H9 (cell line): ENCODE measurements around the gene PRRX2. TPM values are rescaled to one million over a fixed set of nuclear protein-coding genes. Genes with fewer than 3 reads are reported as not detected.

Experiments used
- DNase-seq: peaks from one replicate; pipeline ENCODE4 v3.0.0-alpha.2; 2017
- H2AFZ ChIP-seq: one replicate; pipeline ENCODE4 v1.6.1; 2013; ENCODE audit warnings: mild to moderate bottlenecking, low read length, control low read depth, moderate library complexity
- H2AK5ac ChIP-seq: 2 replicates; pipeline ENCODE4 v1.6.1; 2013; ENCODE audit warnings: low read length, control low read depth, mixed read lengths; ENCODE audit not compliant: insufficient read length
- H2BK120ac ChIP-seq: one replicate; pipeline ENCODE4 v1.6.1; 2013; ENCODE audit warnings: low read depth, mild to moderate bottlenecking, low read length, control low read depth, inconsistent platforms; ENCODE audit not compliant: poor library complexity, severe bottlenecking
- H2BK12ac ChIP-seq: 2 replicates; pipeline ENCODE4 v1.6.1; 2013; ENCODE audit warnings: low read length, control low read depth, mixed read lengths, low read depth; ENCODE audit not compliant: insufficient read length
- H2BK15ac ChIP-seq: 2 replicates; pipeline ENCODE4 v1.6.1; 2013; ENCODE audit warnings: low read depth, low read length, control low read depth
- H2BK20ac ChIP-seq: one replicate; pipeline ENCODE4 v1.6.1; 2013; ENCODE audit warnings: low read depth, mild to moderate bottlenecking, low read length, control low read depth, inconsistent platforms; ENCODE audit not compliant: poor library complexity, severe bottlenecking
- H2BK5ac ChIP-seq: 2 replicates; pipeline ENCODE4 v1.6.1; 2013; ENCODE audit warnings: low read length, control low read depth, mixed read lengths; ENCODE audit not compliant: insufficient read length
- H3K14ac ChIP-seq: 2 replicates; pipeline ENCODE4 v1.6.1; 2013; ENCODE audit warnings: low read length, control low read depth; ENCODE audit not compliant: insufficient read depth
- H3K18ac ChIP-seq: 2 replicates; pipeline ENCODE4 v1.6.1; 2013; ENCODE audit warnings: low read depth, mild to moderate bottlenecking, mixed read lengths, low read length, control low read depth; ENCODE audit not compliant: insufficient read length
- H3K23ac ChIP-seq: 2 replicates; pipeline ENCODE4 v1.6.1; 2013; ENCODE audit warnings: low read length, control low read depth, mixed read lengths, low read depth; ENCODE audit not compliant: insufficient read length
- H3K23me2 ChIP-seq: 2 replicates; pipeline ENCODE4 v1.6.1; 2013; ENCODE audit warnings: low read depth, mild to moderate bottlenecking, mixed read lengths, low read length, control low read depth; ENCODE audit not compliant: insufficient read length, poor library complexity, severe bottlenecking
- H3K27ac ChIP-seq: 2 replicates; pipeline ENCODE4 v1.5.1; 2013; ENCODE audit warnings: low read length, control low read depth, mixed read lengths, low read depth; ENCODE audit not compliant: insufficient read length
- H3K27me3 ChIP-seq: 2 replicates; pipeline ENCODE4 v1.6.1; 2013; ENCODE audit warnings: low read length, control low read depth, inconsistent platforms; ENCODE audit not compliant: insufficient read depth
- H3K4ac ChIP-seq: 2 replicates; pipeline ENCODE4 v1.6.1; 2013; ENCODE audit warnings: low read depth, mild to moderate bottlenecking, control low read depth, inconsistent platforms, low read length, moderate library complexity
- H3K4me1 ChIP-seq: 2 replicates; pipeline ENCODE4 v1.6.1; 2013; ENCODE audit warnings: low read length, control low read depth, inconsistent platforms; ENCODE audit not compliant: insufficient read depth
- H3K4me2 ChIP-seq: 2 replicates; pipeline ENCODE4 v1.6.1; 2013; ENCODE audit warnings: low read length, control low read depth, mixed read lengths; ENCODE audit not compliant: insufficient read length, insufficient read depth
- H3K56ac ChIP-seq: 2 replicates; pipeline ENCODE4 v1.6.1; 2013; ENCODE audit warnings: low read depth, mild to moderate bottlenecking, mixed read lengths, low read length, control low read depth; ENCODE audit not compliant: insufficient read length
- H3K79me1 ChIP-seq: 2 replicates; pipeline ENCODE4 v1.6.1; 2013; ENCODE audit warnings: low read depth, mild to moderate bottlenecking, moderate library complexity, low read length, control low read depth, inconsistent platforms; ENCODE audit not compliant: insufficient read depth, poor library complexity, severe bottlenecking
- H3K79me2 ChIP-seq: 2 replicates; pipeline ENCODE4 v1.6.1; 2013; ENCODE audit warnings: low read length, control low read depth, inconsistent platforms; ENCODE audit not compliant: insufficient read depth
- H3K9ac ChIP-seq: 2 replicates; pipeline ENCODE4 v1.6.1; 2013; ENCODE audit warnings: low read length, control low read depth, mixed read lengths; ENCODE audit not compliant: insufficient read length; ENCODE audit errors: extremely low read depth
- H3K9me3 ChIP-seq: one replicate; pipeline ENCODE4 v1.6.1; 2013; ENCODE audit warnings: low read depth, low read length, inconsistent platforms; ENCODE audit not compliant: control insufficient read depth
- H3T11ph ChIP-seq: one replicate; pipeline ENCODE4 v1.6.1; 2013; ENCODE audit warnings: mild to moderate bottlenecking, low read length, control low read depth, inconsistent platforms
- H4K20me1 ChIP-seq: one replicate; pipeline ENCODE4 v1.6.1; 2013; ENCODE audit not compliant: control insufficient read depth, insufficient read length, insufficient read depth
- H4K5ac ChIP-seq: 2 replicates; pipeline ENCODE4 v1.6.1; 2013; ENCODE audit warnings: low read depth, mild to moderate bottlenecking, mixed read lengths, low read length, control low read depth; ENCODE audit not compliant: insufficient read length
- H4K8ac ChIP-seq: replicated peaks from 2 replicates; pipeline ENCODE4 v1.6.1; 2013; ENCODE audit warnings: low read length, control low read depth, mixed read lengths, low read depth; ENCODE audit not compliant: insufficient read length
- H4K91ac ChIP-seq: 2 replicates; pipeline ENCODE4 v1.6.1; 2013; ENCODE audit warnings: low read depth, mild to moderate bottlenecking, moderate library complexity, mixed read lengths, low read length, control low read depth; ENCODE audit not compliant: insufficient read length
- H3K27ac Mint-ChIP-seq, 3 experiments: 2 replicates in 2 of 3; 3 replicates in 1 of 3; pipeline ENCODE4 v1.8.0; 2020 to 2021; ENCODE audit warnings: mixed read lengths in 3 of 3, mild to moderate bottlenecking in 1 of 3, moderate library complexity in 1 of 3
- H3K27me3 Mint-ChIP-seq: 2 replicates; pipeline ENCODE4 v1.8.0; 2021; ENCODE audit warnings: low read depth, mild to moderate bottlenecking, moderate library complexity, mixed read lengths
- H3K36me3 Mint-ChIP-seq, 3 experiments: 2 replicates in 2 of 3; 3 replicates in 1 of 3; pipeline ENCODE4 v1.8.0; 2020 to 2021; ENCODE audit warnings: low read depth in 3 of 3, mixed read lengths in 3 of 3; ENCODE audit not compliant: insufficient read depth in 1 of 3
- H3K4me1 Mint-ChIP-seq, 2 experiments: 2 replicates each; pipeline ENCODE4 v1.8.0; 2020; ENCODE audit warnings: mixed read lengths in 2 of 2
- H3K4me3 Mint-ChIP-seq, 2 experiments: 2 replicates in 1 of 2; 3 replicates in 1 of 2; pipeline ENCODE4 v1.8.0; 2020 to 2021; ENCODE audit warnings: mild to moderate bottlenecking in 2 of 2, mixed read lengths in 2 of 2, moderate library complexity in 1 of 2
- H3K9me3 Mint-ChIP-seq, 2 experiments: 2 replicates in 1 of 2; 3 replicates in 1 of 2; pipeline ENCODE4 v1.8.0; 2020; ENCODE audit warnings: mild to moderate bottlenecking in 2 of 2, mixed read lengths in 2 of 2, moderate library complexity in 1 of 2
- WGBS: extraction: QIAGEN DNeasy Blood & Tissue Kit; methylation state at CpG from one replicate; pipeline ENCODE4 v1.1.7; 2013; ENCODE audit warnings: missing lambda C conversion rate, low lambda C conversion rate, mixed read lengths; ENCODE audit not compliant: insufficient read length; ENCODE audit errors: extremely low coverage; 5-methylcytosine and 5-hydroxymethylcytosine counted together
- total RNA-seq: library from RNA; stranded (reverse); gene quantifications from 2 replicates; pipeline ENCODE4 v1.2.1, GENCODE V29; 2021
- TF ChIP-seq, protein P1 (sequence below): fragments of 200-600 bp; sonication (generic); conservative IDR thresholded peaks from 3 replicates; pipeline ENCODE4 v1.8.0; 2021; ENCODE audit warnings: antibody characterized with exemption, mild to moderate bottlenecking

Gene PRRX2
- total RNA-seq, 1 experiment from 2014 or later: 3.9 TPM

DNA sequence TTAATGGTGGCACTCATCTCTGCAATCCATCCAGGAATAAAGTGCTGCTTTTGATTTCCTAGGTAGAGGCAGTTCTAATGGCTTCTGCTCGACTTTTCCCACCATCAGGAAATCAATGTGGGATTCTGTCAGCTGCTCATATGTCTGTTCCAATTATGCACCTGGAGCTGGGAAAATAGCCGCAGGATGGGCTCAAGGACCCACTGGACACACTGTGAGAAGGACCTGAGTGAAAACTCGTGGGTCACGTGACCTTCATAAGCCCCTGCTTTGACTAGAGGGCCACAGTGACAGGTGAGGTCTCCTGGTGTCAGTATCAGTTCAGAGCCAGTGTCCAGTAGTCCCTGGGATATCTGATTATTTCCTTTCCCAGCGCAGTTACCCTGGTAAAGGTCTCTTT, 105.3 kb downstream of the PRRX2 start:
- no CpG with 5 or more reads among the region's 5 CpGs for WGBS
- Histone ChIP-seq H3T11ph (no peak overlapping the region), H3K79me2 (no peaks in the 10 kb centered on the region)

More for the DNA sequence above, 105.3 kb downstream of the PRRX2 start:
- H3K36me3 Mint-ChIP-seq: no peaks in the 10 kb centered on the region
- Histone ChIP-seq H3K4ac (no peak overlapping the region), H3K14ac (no peak overlapping the region), H3K23ac (no peak overlapping the region), H3K79me1 (no peaks in the 10 kb centered on the region), H3K9me3 (no peaks in the 10 kb centered on the region), H3K27ac (no peak overlapping the region), H3K27me3 (no peaks in the 10 kb centered on the region), H2AK5ac (no peak overlapping the region), H3K9ac (no peak overlapping the region), H2BK15ac (no peak overlapping the region), H4K8ac (no peak overlapping the region), H2BK20ac (no peak overlapping the region), H2BK12ac (no peak overlapping the region), H3K56ac (no peak overlapping the region), H4K20me1 (peaks cover 2% of the 10 kb centered on the region), H2BK5ac (no peak overlapping the region), H3K18ac (no peak overlapping the region), H3K4me2 (no peak overlapping the region), H4K5ac (no peak overlapping the region), H2AFZ (no peak overlapping the region), H2BK120ac (no peak overlapping the region), H4K91ac (no peak overlapping the region), H3K23me2 (peaks cover 3% of the 10 kb centered on the region), H3K4me1 (no peaks in the 10 kb centered on the region)
- 0 out of 7 replicates have a peak overlapping the region, but pooled peaks of 1 of the 3 experiments have one; percentile 34 for H3K27ac Mint-ChIP-seq
- TF ChIP-seq, protein P1, sequence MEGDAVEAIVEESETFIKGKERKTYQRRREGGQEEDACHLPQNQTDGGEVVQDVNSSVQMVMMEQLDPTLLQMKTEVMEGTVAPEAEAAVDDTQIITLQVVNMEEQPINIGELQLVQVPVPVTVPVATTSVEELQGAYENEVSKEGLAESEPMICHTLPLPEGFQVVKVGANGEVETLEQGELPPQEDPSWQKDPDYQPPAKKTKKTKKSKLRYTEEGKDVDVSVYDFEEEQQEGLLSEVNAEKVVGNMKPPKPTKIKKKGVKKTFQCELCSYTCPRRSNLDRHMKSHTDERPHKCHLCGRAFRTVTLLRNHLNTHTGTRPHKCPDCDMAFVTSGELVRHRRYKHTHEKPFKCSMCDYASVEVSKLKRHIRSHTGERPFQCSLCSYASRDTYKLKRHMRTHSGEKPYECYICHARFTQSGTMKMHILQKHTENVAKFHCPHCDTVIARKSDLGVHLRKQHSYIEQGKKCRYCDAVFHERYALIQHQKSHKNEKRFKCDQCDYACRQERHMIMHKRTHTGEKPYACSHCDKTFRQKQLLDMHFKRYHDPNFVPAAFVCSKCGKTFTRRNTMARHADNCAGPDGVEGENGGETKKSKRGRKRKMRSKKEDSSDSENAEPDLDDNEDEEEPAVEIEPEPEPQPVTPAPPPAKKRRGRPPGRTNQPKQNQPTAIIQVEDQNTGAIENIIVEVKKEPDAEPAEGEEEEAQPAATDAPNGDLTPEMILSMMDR: no peak
- no peak overlapping the region for H3K4me3 Mint-ChIP-seq
- H3K27me3 Mint-ChIP-seq: peaks cover 11% of the 10 kb centered on the region
- no peak for DNase-seq
- H3K9me3 Mint-ChIP-seq: no peaks in the 10 kb centered on the region
- no peaks in the 10 kb centered on the region; a peak in 1 of 4 replicates for H3K4me1 Mint-ChIP-seq

Other genes with a start within 250 kb of the PRRX2 start
- gene C9orf50, start 44.5 kb upstream of the PRRX2 start, total RNA-seq: not detected in 2 replicates
- 57.9 and 63.3 TPM in 2 replicates for gene NTMT1, start 39.5 kb upstream of the PRRX2 start, total RNA-seq
- 21.0 and 21.6 TPM in 2 replicates for gene ASB6, start 23.5 kb upstream of the PRRX2 start, total RNA-seq
- 1.6 and 2.4 TPM in 2 replicates for gene PTGES, start 87.4 kb downstream of the PRRX2 start, total RNA-seq
- gene TOR1B, start 137.5 kb downstream of the PRRX2 start, total RNA-seq: 18.1 and 18.7 TPM in 2 replicates
- 57.0 and 60.1 TPM in 2 replicates for gene TOR1A, start 158.5 kb downstream of the PRRX2 start, total RNA-seq
- 37.5 and 43.6 TPM in 2 replicates for gene C9orf78, start 169.6 kb downstream of the PRRX2 start, total RNA-seq
- 17.3 and 20.9 TPM in 2 replicates for gene USP20, start 169.8 kb downstream of the PRRX2 start, total RNA-seq